HG03039 (cell line): ENCODE measurements around the gene SYNJ2.

Experiments used
- ATAC-seq: cut with Tn5 transposase; IDR thresholded peaks from one replicate; pipeline ENCODE4 v1.9.1; 2021; ENCODE audit warnings: mild to moderate bottlenecking, moderate library complexity; ENCODE audit not compliant: unreplicated experiment

Gene SYNJ2

GRCh38 chr6:158039178-158039557 lies 57.5 kb downstream of the SYNJ2 start:
- ATAC-seq, result no peak

GRCh38 chr6:158039571-158040050 lies 57.9 kb downstream of the SYNJ2 start:
- ATAC-seq, result no peak

- peak; percentile 69 for ATAC-seq
These were observed 58.6 kb downstream of the SYNJ2 start for GRCh38 chr6:158040051-158040803.

- ATAC-seq, result no peak
These were observed 59.2 kb downstream of the SYNJ2 start for GRCh38 chr6:158040804-158041347.

- no peak for ATAC-seq
These were observed 59.7 kb downstream of the SYNJ2 start for GRCh38 chr6:158041370-158041769.

- no peak for ATAC-seq
These were observed 60.1 kb downstream of the SYNJ2 start for GRCh38 chr6:158041788-158042187.

GRCh38 chr6:158042245-158042798 lies 60.7 kb downstream of the SYNJ2 start:
- ATAC-seq, result no peak

GRCh38 chr6:158043008-158043407 lies 61.3 kb downstream of the SYNJ2 start:
- no peak for ATAC-seq

- no peak for ATAC-seq
These were observed 62.2 kb downstream of the SYNJ2 start for GRCh38 chr6:158043586-158044524.

- no peak for ATAC-seq
These were observed 62.8 kb downstream of the SYNJ2 start for GRCh38 chr6:158044525-158044888.

GRCh38 chr6:158046201-158047126 lies 64.8 kb downstream of the SYNJ2 start:
- no peak for ATAC-seq

GRCh38 chr6:158047127-158047518 lies 65.5 kb downstream of the SYNJ2 start:
- no peak for ATAC-seq

GRCh38 chr6:158047563-158048323 lies 66.1 kb downstream of the SYNJ2 start:
- no peak for ATAC-seq

GRCh38 chr6:158048589-158048988 lies 66.9 kb downstream of the SYNJ2 start:
- no peak for ATAC-seq

GRCh38 chr6:158049055-158050028 lies 67.7 kb downstream of the SYNJ2 start:
- no peak for ATAC-seq

- no peak for ATAC-seq
These were observed 68.6 kb downstream of the SYNJ2 start for GRCh38 chr6:158050107-158050735.

- ATAC-seq, result no peak
These were observed 69.3 kb downstream of the SYNJ2 start for GRCh38 chr6:158050955-158051354.

GRCh38 chr6:158051968-158052367 lies 70.3 kb downstream of the SYNJ2 start:
- no peak for ATAC-seq
